Activated CD4-positive, alpha-beta T cell treated with anti-CD3 and anti-CD28 coated beads, Interleukin-2, amount 50 U/mL, for 48 hours (primary cell): ENCODE results near the gene DSG2.

Experiments used
- DNase-seq, 2 experiments: peaks; one replicate each; pipeline ENCODE4 v3.0.0-alpha.2; 2020

The DSG2 gene

DNA sequence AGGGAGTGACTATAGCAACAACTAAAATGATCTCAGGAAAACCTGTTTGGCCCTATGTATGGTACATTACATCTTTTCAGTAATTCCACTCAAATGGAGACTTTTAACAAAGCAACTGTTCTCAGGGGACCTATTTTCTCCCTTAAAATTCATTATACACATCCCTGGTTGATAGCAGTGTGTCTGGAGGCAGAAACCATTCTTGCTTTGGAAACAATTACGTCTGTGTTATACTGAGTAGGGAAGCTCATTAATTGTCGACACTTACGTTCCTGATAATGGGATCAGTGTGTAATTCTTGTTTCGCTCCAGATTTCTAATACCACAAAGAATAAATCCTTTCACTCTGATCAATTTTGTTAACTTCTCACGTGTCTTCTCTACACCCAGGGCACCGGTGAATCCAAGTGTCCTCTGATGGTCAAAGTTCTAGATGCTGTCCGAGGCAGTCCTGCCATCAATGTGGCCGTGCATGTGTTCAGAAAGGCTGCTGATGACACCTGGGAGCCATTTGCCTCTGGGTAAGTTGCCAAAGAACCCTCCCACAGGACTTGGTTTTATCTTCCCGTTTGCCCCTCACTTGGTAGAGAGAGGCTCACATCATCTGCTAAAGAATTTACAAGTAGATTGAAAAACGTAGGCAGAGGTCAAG lies 94.7 kb downstream of the DSG2 start:
- no peak for DNase-seq

GRCh38 chr18:31595121-31595771 lies 97.3 kb downstream of the DSG2 start:
- no peak for DNase-seq

DNA sequence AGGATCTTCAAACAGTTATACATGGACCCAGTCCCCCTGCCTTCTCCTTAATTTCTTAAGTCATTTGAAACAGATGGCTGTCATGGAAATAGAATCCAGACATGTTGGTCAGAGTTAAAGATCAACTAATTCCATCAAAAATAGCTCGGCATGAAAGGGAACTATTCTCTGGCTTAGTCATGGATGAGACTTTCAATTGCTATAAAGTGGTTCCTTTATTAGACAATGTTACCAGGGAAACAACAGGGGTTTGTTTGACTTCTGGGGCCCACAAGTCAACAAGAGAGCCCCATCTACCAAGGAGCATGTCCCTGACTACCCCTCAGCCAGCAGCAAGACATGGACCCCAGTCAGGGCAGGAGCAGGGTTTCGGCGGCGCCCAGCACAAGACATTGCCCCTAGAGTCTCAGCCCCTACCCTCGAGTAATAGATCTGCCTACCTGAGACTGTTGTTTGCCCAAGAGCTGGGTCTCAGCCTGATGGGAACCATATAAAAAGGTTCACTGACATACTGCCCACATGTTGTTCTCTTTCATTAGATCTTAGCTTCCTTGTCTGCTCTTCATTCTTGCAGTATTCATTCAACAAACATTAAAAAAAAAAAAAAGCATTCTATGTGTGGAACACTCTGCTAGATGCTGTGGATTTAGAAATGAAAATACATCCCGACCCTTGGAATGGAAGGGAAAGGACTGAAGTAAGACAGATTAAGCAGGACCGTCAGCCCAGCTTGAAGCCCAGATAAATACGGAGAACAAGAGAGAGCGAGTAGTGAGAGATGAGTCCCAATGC lies 98.3 kb downstream of the DSG2 start:
- DNase-seq: no peak

GRCh38 chr18:31598021-31598805 lies 100.2 kb downstream of the DSG2 start:
- no peak for DNase-seq
